GM18873 (cell line): ENCODE data around the gene PLA2G4B.

Experiments
- ATAC-seq: cut with Tn5 transposase; IDR thresholded peaks from one replicate; pipeline ENCODE4 v1.9.1; 2021; ENCODE audit warnings: mild to moderate bottlenecking, moderate library complexity, moderate number of reproducible peaks; ENCODE audit not compliant: unreplicated experiment, low FRiP score

The PLA2G4B gene

DNA sequence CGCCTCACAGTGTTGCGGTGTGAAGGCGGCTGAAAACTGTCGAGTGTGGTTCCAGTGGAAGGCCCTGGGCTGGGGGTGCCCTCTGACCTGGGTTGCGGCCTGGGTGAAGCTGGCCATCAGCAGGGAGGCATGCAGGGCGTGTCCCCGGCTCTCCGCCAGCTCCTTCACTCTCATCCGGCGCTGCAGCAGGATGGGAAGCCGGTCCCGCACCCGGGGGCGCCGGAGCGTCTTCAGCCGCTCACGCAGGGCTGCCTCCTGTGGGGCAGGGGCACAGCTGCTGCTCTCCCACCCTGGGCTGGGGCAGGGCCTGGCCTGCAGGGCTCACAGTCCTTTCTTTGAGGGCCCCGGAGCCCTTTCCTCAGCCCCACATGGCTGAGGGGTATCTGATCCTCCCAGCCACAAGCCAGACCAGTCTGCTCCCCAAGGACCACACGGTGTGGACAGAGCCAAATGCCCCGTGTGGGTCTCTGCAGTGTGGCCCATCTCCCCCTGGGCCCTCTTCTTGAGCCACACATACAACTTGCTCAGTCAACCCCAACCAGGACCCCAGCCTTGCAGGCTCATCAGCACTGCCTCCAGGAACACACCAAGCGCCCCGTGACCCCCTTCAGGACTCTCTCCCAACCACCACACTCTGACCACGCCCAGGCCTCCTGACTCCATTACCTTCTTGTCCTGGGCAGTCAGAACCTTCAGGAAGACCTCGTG is 28.4 kb downstream of the PLA2G4B start:
- no peak for ATAC-seq

DNA sequence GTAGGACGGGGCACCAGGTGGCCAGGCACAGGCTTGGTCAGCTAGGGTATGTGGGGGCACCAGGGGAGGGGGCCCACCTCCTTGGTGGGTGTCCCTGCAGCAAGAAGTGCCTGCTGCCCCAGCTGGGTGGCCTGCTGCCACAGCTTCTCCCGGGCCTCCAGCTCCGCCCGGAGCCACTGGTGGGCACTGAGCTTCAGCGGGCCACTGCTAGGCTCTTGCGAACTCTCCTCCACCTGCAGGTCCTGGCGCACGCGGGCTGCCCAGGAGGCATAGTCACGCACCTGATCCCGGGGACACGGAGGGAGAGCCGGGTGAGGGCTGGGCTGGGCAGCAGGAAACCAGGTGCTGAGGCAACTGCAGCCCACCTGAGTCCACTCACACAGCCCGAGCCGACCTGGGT is 29.7 kb downstream of the PLA2G4B start:
- ATAC-seq: no peak

DNA sequence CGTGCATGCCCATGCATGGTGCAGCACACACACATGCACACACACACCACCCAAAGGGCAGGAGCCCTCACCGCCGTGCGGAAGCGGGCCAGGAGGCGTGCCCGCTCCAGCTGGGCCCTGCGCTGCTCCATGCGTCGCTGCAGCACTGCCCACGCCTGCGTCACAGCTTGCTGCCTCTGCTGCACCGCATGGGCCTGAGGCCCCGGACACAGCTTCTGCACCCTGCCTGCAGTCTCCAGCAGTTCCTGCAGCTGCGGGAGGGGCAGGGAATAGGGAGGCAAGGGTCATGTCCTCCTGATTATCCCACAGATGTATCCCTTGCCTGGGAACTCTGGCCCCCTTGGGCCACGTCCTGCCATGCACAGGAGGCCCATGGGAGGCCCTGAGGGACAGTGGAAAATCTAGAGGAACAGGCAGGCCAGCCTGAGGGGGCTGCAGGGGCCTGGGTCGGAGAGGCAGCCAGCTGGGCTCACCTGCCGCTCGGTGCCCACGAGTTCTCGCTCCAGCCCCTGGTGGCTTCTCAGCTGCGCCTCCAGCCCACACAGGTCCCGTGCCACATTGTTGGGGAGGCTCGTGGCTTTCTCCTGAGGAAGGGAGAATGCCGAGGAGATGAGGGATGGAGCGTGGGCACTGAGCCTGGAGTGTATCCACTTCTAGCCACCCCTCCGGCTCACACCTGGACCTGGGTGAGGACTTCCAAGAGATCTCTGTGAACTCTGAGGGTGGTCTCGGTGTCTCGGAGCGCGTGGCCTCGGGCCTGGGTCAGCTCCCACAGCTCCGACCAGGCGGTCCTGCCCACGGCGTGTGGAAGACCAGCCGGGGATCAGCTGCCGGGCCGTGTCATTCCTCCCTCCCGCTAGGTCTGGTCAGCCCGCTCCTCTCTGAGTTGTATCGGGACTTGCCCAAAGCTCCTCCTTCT is 31.4 kb downstream of the PLA2G4B start:
- ATAC-seq: no peak

DNA sequence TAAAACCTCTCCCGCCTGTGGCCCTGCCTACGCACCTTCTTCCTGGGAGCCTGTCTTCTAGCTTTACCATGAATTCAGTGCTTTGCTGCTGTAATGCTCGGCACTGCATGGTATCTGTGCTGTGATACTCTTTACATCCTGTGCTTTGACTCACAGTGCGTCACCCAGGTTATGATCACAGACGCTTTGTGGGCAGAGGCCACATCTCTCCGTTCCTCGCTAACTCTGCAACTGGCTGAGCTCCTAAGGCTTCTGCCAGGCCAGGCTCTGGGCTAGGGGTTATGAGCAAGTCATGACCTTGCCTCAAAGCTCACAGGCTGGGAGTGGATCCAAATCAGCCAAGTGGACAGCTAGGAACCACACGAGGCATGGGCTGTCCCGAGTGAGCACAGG is 32.0 kb downstream of the PLA2G4B start:
- no peak for ATAC-seq

DNA sequence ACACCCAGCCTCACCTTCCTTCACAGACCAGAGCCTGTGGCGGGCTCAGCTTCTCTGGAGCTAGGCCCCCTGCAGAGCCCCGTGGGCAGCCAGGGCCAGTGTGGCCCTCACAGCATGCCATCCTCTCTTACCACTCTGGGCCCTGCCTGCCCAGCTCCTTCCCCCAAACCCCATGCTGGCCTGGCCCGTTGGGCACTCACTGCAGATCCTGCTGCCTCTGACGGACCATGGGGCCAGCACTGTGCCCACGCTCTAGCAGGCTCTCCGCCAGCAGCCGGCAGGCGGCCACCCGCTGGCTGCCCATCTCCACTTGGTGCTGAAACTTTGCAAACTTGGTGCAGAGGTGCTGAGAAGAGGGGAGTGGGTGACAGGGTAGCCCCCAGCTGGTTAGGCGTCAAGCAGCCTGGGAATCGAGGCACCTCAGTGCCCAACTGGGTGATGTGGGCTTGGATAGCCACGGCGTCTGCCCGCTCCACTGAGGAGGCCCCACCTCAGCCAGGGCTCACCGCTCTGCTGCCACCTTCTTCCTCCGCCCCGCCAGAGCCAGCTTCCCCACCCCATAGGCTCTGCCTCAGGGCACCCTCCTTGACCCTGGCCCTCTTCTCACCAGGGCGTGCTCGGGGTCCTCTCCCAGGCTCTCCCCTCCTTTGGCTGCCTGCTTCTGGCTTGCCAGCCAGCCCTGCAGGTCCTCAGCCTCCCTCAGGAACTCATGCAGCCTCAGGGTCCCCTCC is 32.7 kb downstream of the PLA2G4B start:
- ATAC-seq: no peak

DNA sequence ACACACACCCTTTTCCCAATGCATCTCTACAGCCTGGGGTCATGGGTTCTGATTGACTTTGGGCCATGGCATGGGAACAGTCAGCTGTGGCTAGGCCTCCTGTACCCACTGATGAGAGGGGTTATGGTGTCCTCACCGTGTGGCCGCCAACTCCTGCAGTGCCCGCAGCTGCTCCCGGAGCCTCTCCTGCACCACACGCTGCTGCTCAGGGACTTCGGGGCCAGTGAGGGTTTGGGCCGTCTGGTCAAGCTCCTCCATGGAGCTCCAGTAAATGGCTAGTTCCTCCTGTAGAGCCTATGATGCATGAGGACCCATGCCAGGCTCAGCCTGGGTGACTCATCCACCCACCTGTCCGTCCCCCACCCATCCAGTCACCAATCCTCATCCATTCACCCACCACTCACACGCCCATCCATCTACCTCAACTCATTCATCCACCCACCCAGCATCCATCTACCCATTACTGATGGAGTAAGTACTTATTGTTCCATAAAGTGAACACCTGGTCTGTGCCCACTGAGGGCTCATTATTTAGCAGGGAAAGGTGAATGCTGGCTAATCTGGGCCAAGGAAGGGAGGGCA is 33.6 kb downstream of the PLA2G4B start:
- no peak for ATAC-seq

DNA sequence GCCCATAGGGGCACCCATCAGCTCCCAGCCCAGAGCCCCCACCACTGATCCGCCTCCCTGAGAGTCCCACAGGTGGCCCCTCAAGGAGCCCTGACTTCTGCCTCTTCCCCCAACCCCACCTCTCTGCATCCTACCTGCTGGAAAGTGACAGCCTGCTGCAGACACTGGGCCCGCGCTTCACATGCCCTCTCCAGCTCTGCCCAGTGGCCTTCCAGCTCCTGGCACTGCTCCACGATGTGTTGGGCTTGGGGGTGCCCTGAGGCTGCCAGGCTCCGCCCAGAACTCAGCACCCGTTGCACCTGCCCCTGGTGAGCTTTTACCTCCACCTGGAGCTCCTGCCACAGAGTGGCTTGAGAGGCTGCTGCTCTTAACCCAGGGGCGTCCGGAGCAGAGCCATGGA is 35.1 kb downstream of the PLA2G4B start:
- no peak for ATAC-seq

DNA sequence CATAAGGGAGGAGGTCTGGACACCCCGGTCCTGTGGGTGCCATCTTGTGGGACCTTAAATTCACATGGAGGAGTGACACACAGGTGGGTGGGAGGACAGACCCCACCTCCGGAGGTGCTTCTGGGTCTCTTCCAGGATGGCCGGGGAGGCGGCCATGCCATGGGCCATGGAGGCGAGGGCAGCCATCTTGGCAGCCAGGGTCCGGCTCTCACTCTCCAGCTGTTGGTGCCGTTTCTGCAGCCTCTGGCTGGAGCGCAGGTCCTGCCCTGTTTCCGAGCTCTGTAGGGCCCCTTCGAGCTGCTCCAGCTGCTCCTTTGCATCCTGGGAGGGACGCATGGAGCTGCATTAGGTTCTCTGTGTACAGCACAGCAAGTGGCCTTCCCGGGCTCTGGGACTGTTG is 36.1 kb downstream of the PLA2G4B start:
- no peak for ATAC-seq

DNA sequence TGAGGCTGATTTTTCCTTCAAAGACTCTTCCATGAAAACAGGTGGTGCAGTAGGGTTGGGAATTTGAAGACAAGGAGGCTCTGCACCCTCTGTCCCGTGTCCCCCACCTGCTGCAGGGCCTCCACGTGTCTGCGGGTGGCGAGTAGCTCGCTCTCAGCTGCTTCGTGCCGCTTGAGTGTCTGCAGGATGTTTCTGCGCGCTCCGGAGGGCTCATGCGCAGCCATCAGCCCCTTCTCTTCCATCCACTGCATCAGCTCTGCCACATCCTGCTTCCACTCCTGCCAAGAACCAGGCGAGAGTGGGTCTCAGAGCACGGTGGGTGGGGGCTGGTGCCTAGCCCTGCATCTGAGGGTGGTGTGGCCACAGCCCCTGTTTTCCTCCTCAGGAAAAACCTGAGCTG is 37.4 kb downstream of the PLA2G4B start:
- no peak for ATAC-seq

DNA sequence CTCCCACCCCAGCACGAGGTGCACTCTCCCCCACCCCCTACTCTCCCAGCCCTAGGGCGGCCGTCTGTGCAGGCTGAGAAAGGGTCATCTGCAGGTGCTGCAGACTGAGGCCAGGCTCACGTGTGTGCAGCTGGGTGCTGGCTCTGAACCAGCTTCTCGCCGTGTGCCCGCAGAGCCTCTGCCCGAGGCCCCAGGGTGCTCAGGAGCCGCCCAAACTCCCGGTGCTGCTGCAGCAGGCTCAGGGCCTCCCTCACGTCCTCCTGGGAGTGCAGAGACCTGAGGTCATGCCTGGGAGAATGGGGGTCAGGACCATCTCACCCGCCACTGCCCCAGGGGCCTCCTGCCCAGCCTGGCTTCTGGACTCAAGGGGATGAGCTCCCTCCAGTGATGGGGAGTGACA is 38.0 kb downstream of the PLA2G4B start:
- ATAC-seq: no peak

DNA sequence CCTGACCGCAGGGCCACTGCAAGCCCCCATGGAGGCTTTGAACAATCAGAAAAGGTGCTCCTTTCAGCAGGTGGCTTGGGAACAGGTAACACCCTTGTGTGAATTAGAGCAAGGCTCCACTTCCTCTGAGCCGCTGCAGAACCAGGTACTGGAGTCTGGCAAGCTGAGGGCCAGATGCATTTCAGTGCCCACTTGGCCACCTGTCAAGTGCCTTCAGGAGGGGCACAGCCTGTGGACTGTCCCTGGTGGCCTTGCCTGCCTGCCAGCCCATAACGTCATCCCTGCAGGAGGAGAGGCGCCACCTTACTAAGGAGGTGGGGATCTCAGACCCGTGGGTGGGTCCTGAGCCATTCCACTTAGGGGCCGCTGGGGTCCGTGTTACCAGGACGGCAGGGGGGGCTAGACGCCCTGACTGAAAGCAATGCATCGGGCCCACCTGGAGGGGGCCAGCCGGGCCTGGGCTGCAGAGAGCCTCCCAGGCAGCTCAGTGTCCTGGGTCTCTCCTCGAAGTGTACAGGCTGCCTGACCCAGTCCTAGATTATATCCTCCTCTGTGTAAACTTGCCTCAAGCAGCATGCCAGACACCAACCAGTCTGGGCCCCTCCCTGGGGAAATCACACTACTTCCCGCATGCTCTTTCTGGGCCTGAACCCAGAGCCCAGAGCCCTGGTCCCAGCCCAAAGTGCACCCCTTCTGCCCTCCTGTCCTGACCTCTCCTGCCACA is 39.1 kb downstream of the PLA2G4B start:
- no peak for ATAC-seq

DNA sequence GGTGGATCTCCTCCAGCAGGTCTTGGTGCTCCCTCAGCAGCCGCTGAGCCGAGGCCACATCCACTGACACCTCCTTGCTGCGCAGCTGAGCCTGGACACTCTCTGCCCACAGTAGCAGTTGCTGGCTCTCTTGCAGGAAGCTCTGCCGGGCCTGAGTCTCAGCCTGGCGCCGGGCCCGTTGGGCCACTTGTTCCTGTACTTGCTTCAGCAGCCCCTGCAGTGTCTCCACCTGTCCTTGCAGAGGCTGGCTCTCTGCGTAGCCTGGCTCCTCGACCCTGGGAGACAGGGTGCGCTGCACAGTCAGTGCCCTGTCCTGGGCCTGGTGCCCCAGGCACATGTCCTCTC is 39.7 kb downstream of the PLA2G4B start:
- ATAC-seq: no peak

DNA sequence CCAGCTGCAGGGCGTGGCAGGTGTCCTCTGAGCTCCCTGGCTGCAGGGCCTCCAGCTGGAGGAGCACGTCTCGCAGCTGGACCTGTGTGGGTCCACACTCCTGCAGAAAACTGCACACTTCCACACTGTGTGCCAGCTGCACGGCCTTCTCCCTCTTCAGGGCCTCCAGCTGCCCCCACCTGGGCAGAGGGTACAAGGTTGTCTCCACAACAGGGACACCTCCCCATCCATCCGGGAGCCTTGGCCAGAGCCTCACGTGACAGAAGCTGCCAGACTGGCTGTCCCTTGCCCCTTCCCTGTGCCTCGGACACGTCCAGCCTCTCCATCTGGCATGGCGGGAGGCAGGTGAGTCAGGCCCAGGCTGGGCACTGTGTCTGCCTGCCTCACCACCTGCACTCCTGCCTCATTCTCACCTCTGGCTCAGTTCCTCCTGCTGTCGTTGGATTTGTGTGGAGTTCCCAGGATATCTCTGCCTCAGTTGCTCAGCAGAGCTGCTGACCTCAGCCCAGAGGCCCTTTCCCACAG is 40.7 kb downstream of the PLA2G4B start:
- no peak for ATAC-seq

DNA sequence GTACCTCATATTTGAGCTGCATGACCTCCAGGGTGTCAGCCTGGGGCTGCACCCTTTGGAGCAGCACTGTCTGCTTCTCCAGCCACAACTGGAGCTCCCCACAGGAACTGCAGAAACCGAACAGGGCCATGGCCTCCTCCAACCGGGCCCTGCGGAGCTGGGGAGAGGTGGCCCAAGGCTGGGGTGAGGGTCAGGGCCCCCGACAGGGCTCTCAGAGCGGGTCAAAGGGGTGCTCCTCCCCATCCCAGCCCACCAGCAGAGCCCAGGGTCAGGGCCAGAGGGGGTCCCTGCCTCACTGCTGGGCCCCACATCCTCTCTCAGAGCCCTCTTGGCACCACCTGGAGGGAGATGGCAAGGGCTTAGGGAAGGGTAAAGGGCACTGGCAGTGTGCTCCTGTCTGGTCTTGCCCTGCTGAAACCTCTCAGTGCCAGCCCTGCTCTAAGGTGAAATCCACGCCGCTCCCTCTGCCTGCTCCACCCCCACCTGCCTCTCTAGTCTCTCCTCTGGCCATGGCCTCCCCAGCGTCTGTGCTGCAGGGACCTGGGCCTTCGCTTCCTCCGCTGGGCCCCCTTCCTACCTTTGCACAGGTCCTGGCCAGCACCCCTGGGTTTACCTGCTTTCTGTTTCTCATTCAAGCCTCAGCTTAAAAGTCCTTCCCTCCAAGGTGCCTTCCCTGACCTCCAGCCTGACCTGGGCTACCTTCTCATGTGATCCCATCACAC is 41.7 kb downstream of the PLA2G4B start:
- ATAC-seq: no peak

DNA sequence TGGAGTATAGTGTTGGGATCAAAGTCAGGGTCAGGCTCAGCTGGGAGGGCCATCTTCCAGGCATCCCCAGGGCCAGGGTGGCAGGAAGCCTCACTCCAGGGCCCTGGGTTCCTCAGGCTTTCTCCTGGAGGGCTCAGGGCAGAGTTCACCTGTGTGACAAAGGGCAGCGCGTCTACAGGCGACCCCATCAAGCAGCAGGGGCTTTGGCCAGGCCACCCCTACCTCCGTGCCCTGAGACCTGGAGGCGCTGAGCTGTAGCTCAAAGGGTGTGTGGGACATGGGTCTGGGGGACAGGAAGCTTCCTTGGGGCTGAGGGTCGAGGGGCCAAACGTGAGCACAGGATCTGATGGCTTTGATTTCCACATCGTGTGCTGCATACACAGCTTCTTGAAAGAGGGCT is 42.4 kb downstream of the PLA2G4B start:
- ATAC-seq: no peak

DNA sequence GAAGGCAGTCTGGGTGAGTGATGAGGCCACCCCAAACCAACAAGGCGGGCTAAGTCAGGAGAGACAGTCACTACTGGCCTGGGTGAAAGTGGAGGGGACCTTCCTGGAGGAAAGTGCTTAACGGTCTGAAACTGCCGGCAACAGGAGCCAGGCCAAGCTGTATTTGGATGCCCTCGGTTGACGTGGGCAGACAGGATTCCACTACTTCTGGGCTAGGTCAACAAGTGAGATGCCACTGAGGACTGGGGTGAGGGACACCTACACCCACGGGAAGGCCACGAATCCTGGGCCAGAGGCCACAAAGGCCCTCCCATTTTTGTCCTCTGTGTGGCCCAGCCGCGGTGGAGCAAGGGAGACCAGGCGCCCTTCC is 42.9 kb downstream of the PLA2G4B start:
- ATAC-seq: no peak

DNA sequence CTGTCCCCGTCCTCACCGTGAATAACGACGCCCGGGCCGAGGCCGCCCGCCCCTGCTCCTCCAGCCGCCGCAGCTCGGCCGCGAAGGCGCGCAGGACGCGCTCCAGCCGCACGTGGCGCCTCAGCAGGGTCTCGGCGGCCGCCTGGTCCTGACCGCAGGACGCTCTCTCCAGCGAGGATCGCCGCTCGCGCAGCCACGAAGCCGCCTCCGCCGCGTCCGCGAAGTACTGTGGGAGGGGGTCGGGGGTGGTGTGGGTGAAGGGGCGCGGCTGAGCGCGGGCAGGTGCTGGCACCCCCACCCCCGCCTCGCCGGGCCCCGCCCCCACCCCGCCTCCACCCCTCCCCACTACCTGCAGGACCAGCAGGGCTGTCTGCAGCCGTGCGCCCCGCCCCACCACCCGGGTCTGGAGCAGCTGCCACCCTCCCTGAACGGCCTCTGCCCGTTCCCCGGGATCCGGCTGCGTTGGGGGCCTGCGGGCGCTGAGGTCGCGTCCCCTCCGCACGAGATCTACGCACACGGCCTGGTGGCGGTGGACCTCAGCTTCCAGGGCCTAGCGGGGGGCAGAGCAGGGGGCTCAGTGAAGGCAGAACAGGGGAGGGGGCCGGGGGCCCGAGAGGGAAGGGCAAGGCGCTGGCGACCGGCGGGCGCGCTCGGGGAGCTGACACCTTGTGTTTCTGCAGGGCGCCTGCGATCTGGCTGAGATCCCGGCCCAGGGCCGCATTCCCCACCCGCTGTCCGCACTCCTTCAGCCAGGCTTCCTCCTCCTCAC is 43.5 kb downstream of the PLA2G4B start:
- no peak for ATAC-seq

DNA sequence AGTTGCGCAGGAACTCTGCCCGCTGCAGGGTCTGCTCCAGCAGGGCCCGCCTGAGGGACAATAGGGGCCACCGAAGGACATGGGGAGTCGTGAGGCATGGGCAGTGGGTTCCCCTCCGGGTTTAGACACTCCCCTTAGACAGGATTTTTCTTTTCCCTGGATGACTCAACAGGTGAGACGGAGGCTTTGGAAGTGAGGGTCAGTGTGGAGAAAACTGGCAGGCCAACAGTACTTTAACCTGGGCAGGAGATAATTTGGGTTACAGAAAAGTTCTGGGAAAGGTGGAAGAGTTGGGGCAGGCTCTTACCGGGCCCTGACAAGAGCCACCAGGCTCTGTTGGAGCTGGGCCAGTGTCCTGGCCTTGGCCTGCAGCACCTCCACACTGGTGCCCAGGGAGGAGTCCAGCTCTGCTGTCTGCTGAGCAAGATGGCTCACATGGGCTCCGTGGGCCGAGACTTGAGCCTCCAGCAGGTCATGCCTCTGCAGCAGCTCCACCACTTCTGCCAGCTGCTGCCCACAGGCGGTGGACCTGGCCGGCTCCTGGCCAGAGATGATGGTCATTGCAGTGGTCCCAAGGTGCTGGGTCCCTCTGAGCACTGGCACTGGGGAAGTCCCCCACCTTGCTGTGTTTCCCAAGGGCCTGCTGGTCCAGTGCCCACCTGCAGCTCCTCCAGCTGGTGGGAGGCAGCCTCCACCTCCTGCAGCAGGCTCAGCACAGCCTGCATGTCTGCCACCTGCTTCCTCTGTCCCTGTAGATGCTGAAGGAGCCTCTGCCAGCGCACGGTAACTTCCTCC is 44.2 kb downstream of the PLA2G4B start:
- ATAC-seq: no peak
